IPS-NIHi11 (cell line): ENCODE measurements around the gene HSD3B2.
"Not testable (repeated sequence)": the region's sequence is repeated elsewhere in the genome, so short reads cannot be mapped to it uniquely, and the experiment has no call there.

Source experiments
- DNase-seq: peaks from one replicate; pipeline ENCODE4 v3.0.0; 2012; ENCODE audit warnings: mixed read lengths, low spot score

Gene HSD3B2

DNA sequence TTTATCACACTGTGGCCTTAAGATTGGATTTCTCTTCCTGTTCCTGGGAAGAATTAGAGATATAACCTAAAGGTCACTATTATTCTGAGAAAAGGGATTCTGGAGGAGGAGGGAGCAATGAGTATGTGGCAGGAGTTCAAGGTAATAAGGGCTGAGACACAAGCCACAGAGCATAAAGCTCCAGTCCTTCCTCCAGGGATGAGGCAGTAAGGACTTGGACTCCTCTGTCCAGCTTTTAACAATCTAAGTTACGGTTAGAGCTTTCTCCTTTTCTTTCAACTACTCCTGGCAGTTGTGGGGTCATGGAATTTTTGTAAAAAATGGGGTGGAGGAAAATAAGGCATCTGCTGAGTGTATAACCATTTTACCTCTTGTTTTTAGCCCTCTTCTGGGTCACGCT is at the start of gene HSD3B2:
Gene HSD3B2 (plus strand): TSS at position 201 of the 400 bp plus-strand sequence. CDS start 270 bp downstream, outside the sequence.
- DNase-seq: no peak

DNA sequence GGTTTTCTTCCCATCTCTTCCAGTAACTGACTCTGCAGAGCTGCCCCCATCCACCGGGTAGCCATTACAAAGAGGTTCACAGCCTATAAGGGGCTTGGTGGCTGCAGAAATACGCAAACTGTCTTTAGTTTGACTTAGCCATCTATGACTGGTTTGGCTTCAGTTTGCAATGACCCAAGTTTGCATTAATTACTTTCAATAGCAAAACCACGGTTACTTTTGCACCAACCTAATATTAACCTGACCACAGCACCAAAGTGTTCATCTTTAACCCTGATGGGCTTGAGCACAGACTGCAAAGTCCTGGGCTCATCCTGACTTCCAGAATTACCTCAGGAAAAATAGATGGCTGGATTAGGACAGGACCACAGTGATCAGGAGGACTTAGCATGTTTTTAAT is 48.5 kb upstream of the HSD3B2 start:
- no peak for DNase-seq

DNA sequence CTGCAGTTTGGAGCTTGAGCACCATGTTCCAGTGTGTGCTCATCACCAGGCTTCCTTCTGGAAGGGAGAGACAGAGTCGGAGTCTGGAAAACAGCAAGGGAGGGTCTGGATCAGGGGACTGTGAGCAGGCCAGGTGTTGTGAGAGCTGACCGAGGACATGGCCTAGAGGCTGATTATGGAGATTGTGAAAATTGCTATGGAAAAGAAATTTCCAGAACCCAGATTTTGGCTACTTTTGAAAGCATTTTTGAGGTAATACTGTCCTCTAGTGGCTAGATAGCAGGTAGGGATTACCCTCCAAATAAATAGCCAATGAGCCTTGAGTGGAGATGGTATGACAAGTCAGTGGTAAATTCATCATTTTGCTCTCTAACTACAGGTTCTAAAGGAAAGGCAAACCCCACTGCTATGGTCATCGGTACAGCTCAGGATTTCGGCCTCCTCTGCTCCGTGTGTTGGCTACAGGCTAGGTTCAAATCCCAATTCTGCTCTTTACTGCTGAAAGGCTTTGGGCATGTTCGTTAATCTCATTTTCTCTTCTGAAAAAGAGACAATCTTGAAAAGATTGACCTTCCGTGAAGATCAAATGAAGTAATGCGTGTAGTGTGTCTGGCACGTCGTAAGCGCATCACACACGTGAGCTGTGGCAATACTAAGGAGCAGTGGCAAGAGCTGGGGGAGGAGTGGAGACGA is 47.4 kb upstream of the HSD3B2 start:
- peak; percentile 63 for DNase-seq

DNA sequence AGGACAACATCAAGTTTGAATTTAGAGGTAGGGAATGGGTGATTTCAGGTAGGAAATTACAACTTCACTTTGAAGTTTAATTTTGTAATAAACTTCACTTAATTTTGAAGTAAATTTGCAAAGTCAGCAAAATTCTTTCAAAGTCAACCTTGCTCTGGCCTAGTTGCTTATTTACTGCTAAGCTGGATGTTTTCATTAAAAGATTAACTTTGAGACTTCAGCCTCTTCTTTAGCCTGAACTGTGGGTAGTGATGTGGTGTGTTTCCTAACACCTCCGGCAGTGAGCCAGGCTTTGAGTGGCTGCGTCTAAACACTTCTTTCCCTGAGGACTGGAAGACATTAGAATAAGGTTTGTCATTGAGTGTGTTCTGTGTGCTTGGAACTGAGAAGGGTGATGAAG is 46.4 kb upstream of the HSD3B2 start, which contains the start of gene HAO2:
Gene HAO2 (plus strand): TSS at position 232 of the 400 bp plus-strand sequence. CDS start 12,301 bp downstream, outside the sequence.
- DNase-seq: no peak

DNA sequence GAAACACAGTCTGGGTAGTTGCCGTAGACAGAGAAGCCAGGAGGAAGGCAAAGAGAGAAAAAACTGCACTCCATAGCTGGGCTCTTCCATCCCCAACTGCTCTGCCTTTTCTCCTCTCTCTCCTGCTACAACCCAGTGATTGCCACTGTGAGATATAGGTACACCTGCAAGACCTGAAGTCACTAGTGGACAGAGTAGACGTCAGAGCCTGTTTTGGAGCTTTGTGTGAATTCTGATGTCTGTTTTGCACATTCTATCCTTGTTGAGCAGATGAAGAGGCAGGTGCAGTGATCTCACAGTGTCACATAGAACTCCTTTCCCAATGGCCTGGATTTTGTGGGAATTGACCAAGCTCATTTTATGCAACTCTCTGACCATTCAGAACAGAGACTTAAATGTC is 44.2 kb upstream of the HSD3B2 start:
- no peak for DNase-seq

DNA sequence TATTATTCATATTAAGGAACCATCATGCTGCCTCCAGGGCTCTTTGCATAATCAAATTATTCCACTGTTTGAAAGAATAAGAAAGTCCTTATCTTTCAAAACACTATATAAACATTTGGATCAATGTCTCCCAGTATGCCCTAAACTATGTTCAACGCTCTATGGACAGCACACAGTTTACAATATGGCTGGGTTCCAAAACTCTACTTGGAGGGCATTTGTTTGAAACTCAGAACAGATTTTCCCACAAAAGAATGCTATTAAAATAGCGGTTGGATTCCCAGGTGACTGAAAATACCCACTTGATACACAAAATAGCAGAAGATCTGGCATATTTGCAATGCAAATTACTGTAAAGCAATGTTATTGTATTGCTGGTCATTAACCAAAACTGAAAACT is 43.1 kb upstream of the HSD3B2 start:
- no peak for DNase-seq

DNA sequence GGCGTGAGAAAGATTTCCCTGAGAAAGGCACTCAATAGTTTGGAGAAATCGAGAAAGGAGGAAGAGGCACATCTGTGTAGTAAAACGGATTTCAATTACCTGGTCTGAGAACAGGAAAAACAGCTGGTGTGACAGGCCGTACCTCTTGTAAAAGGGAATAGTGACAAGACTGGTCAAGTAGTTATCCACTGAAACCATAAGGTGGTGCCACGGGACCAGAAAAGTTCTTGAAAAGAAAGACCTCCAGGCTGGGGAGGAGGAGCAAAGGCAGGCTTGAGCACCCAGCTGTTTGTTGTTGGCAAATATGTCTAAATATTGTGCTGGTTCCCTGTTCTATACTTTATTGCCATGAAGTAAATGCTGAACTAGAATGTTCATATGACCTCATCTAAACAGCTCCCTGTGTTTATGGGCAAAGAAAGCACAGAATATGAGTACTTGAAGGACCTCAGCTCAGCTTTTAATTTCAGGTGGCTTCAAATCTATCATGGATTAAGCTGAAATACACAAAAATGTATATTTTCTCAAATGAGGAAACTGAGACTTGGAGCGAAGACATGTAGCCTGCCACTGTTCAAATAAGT is 42.4 kb upstream of the HSD3B2 start:
- DNase-seq: peak; percentile 70

DNA sequence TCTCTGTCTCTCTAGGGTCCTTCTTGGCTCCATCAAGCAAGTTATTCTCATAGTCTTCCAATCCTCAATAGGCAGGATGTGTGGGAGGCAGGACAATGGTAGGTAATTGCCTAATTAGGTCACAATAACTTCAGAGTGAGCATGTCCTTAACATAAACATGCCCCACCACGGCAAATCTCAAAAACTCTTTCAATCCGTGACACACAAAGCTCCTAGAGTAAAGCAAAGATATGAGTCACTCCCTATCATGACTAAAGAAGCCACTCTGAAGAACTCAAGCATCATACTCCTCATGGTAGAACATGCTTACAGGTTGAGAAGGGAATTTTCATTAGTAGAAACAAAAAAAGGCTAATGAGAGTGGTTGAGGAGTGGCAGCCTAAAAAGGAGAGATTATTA is 41.5 kb upstream of the HSD3B2 start:
- no peak for DNase-seq

DNA sequence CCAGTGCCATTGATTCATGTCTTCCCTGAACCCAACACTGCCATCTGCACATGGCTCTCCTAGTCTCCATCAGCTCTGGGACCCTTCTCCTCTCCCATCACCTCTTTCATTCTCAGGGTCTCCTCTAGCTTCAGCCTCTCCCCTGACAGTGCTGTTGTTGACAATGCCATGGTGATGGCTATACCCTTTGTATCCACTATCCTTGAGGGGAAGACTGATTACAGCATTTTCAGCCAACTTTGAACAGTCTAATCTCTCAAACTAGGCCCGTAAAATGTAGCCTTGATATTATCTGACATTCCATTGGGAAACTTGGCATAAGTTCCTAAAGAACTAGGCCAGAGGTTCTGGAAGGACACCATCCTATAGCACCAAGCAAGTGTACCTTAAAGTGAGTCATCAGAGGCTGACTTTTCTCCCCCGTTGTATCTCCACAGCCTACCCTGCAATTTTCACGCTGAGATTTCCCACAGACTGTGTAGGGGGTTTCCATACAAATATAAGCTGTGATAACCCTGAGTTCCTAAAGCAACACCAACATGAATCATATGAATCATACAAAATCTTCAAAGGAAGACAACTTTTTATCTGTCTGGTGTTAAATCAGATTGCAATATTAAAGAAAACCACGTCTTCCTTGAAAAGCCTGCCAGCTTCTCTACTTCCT is 40.6 kb upstream of the HSD3B2 start:
- no peak for DNase-seq

DNA sequence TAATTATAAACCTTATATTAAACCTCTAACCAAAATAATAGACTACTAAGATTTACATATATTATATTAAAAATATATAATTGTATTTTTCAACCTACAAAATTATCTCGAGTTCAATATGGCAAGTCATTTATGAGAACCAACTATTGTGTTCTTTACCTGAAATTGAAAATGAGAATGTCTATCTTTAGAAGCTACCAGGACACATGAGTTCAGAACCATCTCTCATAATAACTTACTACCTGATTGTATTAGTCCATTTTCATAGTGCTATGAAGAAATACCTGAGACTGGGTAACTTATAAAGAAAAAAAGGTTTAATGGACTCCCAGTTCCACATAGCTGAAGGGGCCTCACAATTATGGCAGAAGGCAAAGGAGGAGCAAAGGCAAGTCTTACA is 39.6 kb upstream of the HSD3B2 start:
- no peak for DNase-seq

DNA sequence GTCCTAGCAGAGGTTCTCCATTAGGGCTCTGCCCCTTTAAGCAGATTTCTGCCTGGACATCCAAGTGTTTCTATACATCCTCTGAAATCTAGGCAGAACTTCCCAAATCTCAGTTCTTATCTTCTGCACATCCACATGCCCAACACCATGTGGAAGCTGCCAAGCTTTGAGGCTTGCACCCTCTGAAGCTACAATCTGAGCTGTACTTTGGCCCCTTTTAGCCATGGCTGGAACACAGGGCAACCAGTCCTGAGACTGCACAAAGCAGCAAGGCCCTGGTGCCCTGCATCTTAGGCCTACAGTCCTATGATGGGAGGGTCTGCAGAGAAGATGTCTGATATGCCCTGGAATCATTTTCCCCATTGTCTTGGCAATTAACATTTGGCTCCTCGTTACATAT is 38.4 kb upstream of the HSD3B2 start:
- no peak for DNase-seq

DNA sequence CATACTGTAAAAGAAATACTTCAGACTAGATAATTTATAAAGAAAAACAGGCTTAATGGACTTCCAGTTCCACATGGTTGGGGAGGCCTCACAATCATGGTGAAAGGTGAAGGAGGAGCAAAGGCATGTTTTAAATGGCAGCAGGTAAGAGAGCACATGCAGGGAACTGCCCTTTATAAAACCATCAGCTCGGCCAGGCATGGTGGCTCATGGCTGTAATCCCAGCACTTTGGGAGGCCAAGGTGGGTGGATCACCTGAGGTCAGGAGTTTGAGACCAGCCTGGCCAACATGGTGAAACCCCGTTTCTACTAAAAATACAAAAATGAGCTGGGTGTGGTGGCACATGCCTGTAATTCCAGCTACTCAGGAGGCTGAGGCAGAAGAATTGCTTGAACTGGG is 37.4 kb upstream of the HSD3B2 start:
- not testable (repeated sequence) for DNase-seq

DNA sequence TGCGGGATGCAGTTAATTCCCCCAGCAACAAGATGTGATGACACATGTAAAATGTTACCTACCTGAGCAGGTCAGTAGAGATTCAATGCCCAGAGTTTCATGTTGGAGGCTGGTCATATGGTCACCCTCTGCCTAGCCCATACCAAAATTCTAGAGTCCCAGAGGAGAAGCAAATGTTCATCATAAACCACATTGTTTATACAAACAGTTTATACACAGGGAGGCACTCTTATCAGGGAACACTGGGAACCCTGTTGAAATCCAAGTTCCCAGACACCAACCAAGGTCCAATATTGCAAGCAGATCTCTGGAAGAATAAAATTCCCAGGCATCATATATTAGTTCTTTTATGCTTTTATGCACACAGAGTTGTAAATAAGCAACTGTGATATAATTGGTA is 35.8 kb upstream of the HSD3B2 start:
- no peak for DNase-seq

DNA sequence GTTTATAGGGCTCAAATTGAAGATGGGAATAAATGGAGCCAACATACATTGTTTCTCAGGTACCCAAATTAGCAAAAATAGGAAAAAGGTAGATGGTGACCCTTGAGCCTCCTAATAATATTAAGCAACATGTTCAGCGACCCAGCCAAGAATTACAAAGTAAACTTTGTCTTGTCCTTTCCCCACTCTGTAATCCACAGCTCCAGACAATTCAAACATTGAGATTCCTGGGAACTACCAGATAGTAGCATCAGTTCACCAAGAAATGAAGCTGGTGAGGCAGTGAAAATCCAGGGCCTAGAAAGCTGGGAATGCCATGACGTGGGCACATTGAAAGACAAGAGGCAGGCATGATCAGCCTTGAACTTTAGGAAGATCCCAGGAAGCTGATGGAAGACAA is 34.6 kb upstream of the HSD3B2 start:
- DNase-seq: no peak

DNA sequence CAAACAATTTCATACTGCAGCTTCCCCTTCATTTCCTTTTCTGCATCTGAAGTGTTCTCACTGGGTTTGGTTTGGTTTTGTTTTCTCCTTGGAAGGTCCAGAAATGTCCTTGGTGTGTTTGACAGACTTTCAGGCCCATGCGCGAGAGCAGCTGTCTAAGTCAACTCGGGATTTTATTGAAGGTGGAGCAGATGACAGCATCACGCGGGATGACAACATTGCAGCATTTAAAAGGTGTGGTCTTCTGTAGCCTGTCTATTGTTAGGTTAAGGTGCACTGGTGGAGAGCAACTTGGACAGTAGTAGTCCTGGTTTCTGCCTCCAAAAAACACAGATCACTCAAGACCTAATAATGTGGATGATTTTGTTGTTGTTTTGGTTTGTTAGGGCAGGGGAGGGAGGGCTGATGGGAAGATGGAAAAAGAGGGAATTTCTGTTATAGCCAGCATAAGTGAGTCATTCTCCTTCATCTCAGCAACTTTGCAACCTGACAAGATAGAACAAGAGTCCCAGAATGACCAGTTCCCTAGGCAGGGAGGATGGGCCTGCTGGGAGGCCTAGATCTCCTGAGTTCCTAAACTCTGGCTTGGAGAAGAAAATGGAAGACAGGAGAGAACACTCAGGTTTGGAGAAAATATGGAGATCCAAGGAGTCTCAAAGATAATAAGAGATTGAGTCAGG is 33.8 kb upstream of the HSD3B2 start:
- no peak for DNase-seq

DNA sequence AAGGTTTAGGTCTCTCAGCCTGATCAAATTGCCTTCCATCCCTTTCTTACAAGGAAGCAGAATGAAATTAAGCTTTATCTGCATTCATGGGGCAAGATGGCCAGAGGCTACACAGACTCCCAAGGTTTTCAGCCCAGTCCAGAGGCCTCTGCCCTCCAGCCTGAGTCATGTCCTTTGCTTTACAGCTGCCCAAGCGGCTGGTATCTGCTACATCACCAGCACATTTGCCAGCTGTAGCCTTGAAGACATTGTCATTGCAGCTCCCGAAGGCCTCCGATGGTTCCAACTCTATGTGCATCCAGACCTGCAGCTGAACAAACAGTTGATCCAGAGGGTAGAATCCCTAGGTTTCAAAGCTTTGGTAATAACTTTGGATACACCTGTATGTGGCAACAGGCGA is 30.4 kb upstream of the HSD3B2 start:
- no peak for DNase-seq

DNA sequence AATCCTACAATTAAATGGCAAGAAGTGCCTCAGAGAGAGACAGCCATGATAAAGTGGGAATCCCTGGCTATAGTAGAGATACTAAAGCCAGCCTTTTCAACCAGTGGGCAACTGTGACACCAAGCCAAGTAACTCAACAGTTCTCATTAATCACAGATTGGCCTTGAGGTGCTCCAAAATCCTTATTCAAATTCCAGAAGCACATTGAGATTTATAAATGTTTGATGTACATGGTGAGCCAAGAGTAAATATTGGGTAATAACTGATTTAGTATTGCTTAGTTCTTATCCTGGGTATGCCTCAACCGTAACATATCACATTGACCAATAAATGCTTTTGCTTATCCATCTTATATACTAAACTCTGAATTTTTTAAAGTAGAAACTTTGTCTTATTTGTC is 29.3 kb upstream of the HSD3B2 start:
- no peak for DNase-seq

DNA sequence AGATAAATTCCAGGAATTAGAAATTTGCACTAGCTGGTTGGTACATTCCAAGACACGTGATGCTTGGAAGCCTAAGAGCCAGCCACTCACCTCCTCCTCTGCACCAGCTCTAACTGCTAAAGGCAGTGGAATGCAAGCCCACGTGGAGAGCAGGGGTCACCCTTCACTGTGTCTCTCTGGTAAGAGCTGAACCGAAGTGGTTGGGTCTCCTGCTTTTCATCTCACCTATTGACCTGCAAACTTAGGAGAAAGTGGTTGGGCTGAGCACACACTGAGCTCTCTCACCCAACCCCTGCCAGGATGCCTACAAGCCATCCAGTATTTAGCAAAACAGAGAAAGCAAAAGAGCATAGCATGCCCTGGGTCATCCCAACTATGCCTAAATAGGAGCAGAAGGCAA is 27.1 kb upstream of the HSD3B2 start:
- peak; percentile 24 for DNase-seq

DNA sequence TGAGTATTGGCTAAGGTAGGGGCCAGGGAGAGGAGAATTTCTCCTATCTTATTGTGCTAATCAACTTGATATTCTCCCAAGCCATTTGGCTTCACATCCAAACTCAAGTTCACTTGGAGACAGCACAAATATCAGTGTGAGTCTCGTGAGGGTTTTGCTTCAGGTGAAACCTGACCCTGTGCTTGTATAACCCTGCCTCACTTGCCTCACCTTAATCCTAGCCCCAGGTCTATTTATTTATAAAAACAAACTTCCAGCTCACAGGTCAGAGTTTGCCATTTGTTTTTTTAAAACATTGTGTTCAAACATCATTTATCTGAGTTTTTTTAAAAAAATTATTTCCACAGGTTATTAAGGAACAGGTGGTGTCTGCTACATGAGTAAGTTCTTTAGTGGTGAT is 26.5 kb upstream of the HSD3B2 start:
- DNase-seq: no peak

DNA sequence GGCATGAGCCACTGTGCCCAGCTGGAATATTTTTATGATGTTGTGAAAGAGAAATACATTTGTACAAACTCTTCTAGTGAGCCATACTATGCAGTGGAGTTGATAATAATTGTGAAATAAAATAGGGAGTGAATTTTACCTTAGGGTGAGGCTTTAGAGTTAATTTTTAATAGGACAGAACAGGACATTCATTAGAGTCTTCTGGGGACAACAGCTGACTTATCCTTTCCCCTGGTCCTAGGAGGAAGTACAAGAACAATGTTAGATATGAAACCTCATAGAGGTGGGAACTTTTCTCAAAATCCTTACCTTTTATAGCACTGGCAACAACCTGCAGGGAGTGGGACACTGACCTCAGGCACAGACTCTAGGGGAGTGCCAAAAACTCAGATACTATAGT is 24.4 kb upstream of the HSD3B2 start:
- no peak for DNase-seq

DNA sequence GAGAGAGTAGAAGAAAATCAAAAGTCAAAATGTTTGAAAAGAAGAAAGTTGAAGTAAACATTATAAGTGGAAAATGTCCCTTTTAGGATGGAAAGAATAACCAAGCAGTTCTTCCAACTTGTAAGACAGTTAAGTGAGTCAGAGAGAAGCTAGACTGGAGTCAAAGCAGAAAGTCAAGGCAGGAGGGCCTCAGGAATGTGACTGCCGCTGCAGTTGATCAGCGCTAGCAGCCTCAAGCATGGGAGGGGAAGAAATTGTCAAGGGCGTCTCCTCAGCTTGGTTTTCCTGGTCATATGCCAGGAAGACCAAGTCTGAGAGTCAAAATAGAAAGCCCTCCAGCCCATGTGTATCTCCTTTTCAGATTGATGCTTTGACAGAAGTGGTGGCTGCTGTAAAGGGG is 23.2 kb upstream of the HSD3B2 start:
- DNase-seq: no peak

DNA sequence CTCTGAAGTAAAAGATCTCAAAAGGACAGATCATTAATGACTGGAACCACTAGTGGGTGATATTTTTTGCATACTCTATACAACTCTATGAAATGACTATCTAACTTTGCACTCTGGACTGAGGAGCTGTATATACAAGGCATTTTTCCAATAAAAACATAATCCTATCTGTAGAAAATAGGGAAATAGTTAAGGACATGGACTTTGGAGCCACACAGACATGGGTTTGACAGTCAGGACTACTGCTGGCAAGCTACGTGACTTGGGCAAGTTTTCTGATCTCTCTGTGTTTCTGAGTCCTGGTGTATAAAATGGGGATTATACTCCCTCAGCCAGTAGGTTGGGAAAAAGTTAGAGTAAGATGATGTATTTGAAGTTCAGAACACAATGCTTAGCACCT is 20.9 kb upstream of the HSD3B2 start:
- DNase-seq: no peak

DNA sequence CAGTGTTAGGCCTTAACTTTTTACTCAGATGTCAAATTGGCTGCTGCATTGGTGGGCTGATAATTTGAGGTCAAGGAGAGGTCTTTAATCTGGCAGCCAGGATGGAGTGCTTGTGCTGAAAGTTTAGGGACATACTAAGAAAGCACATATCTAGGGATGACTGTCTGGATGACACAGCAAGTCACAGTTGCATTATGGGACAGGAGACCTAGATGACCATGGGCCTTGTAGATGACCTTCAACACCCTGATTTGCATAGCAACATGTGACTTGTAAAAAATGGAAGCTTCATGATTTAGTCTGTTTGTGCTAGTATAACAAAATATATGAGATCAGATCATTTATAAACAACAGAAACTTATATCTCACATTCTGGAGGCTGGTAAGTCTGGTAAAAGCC is 18.0 kb upstream of the HSD3B2 start:
- DNase-seq: no peak
